Thyroid gland (tissue), 4 donors: Measurements from ENCODE around the gene DLG2. TPM values are rescaled to one million over a fixed set of nuclear protein-coding genes. Genes with fewer than 3 reads are reported as not detected.

ENCODE experiments used
- DNase-seq, 2 donors: peaks; one replicate each; pipeline ENCODE4 v3.0.0-alpha.2; 2019
- H3K27ac ChIP-seq, 3 donors: fragments of 200-600 bp; sonication (generic); 1 replicate in 2 of 3; 2 replicates in 1 of 3; pipeline ENCODE4 v1.5.1; 2016 to 2019; ENCODE audit warnings: mild to moderate bottlenecking in 1 of 3, moderate library complexity in 1 of 3
- H3K27me3 ChIP-seq: fragments of 200-600 bp; sonication (generic); one replicate; pipeline ENCODE4 v1.5.1; 2019
- H3K36me3 ChIP-seq, 2 donors: fragments of 200-600 bp; sonication (generic); one replicate each; pipeline ENCODE4 v1.5.1; 2016 to 2019
- H3K4me1 ChIP-seq, 2 donors: fragments of 200-600 bp; sonication (generic); one replicate each; pipeline ENCODE4 v1.5.1; 2017 to 2019
- H3K4me3 ChIP-seq, 3 donors: fragments of 200-600 bp; sonication (generic); replicated peaks in 1 of 3; 1 replicate in 2 of 3; 2 replicates in 1 of 3; pipeline ENCODE4 v1.5.1; 2016; ENCODE audit warnings: mild to moderate bottlenecking in 1 of 3
- H3K9me3 ChIP-seq: fragments of 200-600 bp; sonication (generic); one replicate; pipeline ENCODE4 v1.5.1; 2017
- CTCF ChIP-seq, 6 experiments: fragments of 200-600 bp in 3 of 6; fragments of 450-650 bp in 3 of 6; sonication (generic) in 3 of 6; IDR thresholded peaks; one replicate each; pipeline ENCODE4 v1.5.1; 2016 to 2019; ENCODE audit warnings: antibody characterized with exemption in 6 of 6, mild to moderate bottlenecking in 2 of 6, inconsistent platforms in 1 of 6, moderate library complexity in 1 of 6
- POLR2A ChIP-seq, 2 donors: fragments of 450-650 bp; IDR thresholded peaks; one replicate each; pipeline ENCODE4 v1.6.1; 2017; ENCODE audit warnings: antibody characterized with exemption in 2 of 2, mild to moderate bottlenecking in 2 of 2, moderate library complexity in 1 of 2
- WGBS, 2 donors: methylation state at CpG; one replicate each; pipeline ENCODE4 v1.1.5; 2017; 5-methylcytosine and 5-hydroxymethylcytosine counted together
- intact Hi-C: fragments of 100-400 bp; cut with DNase I; formaldehyde crosslinking; loops from one replicate; pipeline ENCODE4 v1.15.1; 2023
- total RNA-seq, 4 donors: library from RNA; depleted of rRNA; stranded (reverse); fragments of >200 nt; gene quantifications; one replicate each; pipeline ENCODE4 v1.2.3, GENCODE V29; 2016

The DLG2 gene
- total RNA-seq, 4 donors from 2014 or later, result 29.4 to 79.4 (median 42.4) TPM

GRCh38 chr11:85464283-85464682 lies 162.9 kb downstream of the DLG2 start:
- Histone ChIP-seq H3K4me3 (no peak overlapping the region), H3K9me3 (no peaks in the 10 kb centered on the region), H3K36me3 (no peaks in the 10 kb centered on the region), H3K4me1 (no peaks in the 10 kb centered on the region), H3K27ac (no peak overlapping the region), H3K27me3 (no peaks in the 10 kb centered on the region)
- TF ChIP-seq POLR2A (IDR thresholded peaks at IDR 0.05) (no peak), CTCF (IDR thresholded peaks at IDR 0.05) (peak in 2 of 6 experiments; percentile 25 to 26)
- WGBS, 2 donors, result 80 to 81% methylated on average over 2 of the region's 2 CpGs
- intact Hi-C loops, result no loop called here
- DNase-seq, result no peak

DNA sequence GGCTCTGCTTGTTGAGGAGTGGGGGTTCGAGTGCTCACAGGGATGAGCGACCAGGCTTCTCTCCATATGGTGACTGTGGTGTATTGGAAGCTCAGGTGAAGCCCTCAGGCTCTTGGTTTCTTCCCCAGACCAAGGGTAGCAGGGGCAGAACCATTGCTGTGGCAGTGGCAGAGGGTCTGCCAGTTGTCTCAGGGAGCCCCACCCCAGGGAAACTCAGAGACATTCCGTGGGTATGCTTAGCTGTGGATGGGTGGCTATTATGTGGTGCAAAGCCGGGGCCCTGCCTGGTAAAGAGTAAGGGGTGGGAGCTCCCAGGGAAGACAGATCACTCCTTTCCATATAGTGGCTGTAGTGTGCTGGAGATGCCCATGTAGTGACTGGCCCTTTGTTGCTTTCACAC lies 167.8 kb downstream of the DLG2 start:
- Histone ChIP-seq H3K27ac (no peak overlapping the region), H3K9me3 (no peaks in the 10 kb centered on the region), H3K4me3 (no peak overlapping the region), H3K27me3 (no peaks in the 10 kb centered on the region), H3K4me1 (no peaks in the 10 kb centered on the region), H3K36me3 (no peaks in the 10 kb centered on the region)
- WGBS, 2 donors, result 60 to 88% methylated on average over 1 to 4 of the region's 4 CpGs
- no peak for DNase-seq
- intact Hi-C loops, result no loop called here
- TF ChIP-seq POLR2A (IDR thresholded peaks at IDR 0.05) (no peak), CTCF (IDR thresholded peaks at IDR 0.05) (no peak)

- Histone ChIP-seq H3K4me1 (no peaks in the 10 kb centered on the region), H3K36me3 (no peaks in the 10 kb centered on the region), H3K9me3 (no peaks in the 10 kb centered on the region), H3K27ac (no peak overlapping the region), H3K27me3 (no peaks in the 10 kb centered on the region), H3K4me3 (no peak overlapping the region)
- WGBS, 2 donors, result 71 to 75% methylated on average over 1 of the region's 1 CpG
- intact Hi-C loops, result no loop called here
- TF ChIP-seq CTCF (IDR thresholded peaks at IDR 0.05), result no peak
- TF ChIP-seq POLR2A (IDR thresholded peaks at IDR 0.05), result no peak
- no peak for DNase-seq
Observed at GRCh38 chr11:85444479-85444878, 182.7 kb downstream of the DLG2 start.

GRCh38 chr11:85440273-85440672 lies 186.9 kb downstream of the DLG2 start:
- intact Hi-C loops, result no loop called here
- no peaks in the 10 kb centered on the region for H3K36me3 ChIP-seq
- no peak for TF ChIP-seq CTCF (IDR thresholded peaks at IDR 0.05)
- no peak for TF ChIP-seq POLR2A (IDR thresholded peaks at IDR 0.05)
- no peaks in the 10 kb centered on the region for H3K27me3 ChIP-seq
- no peak for DNase-seq
- H3K27ac ChIP-seq, result no peak overlapping the region
- H3K4me3 ChIP-seq, result no peak overlapping the region
- no peaks in the 10 kb centered on the region for H3K9me3 ChIP-seq
- H3K4me1 ChIP-seq, result no peaks in the 10 kb centered on the region
- WGBS, 2 donors, result 84 to 89% methylated on average over 1 of the region's 1 CpG

DNA sequence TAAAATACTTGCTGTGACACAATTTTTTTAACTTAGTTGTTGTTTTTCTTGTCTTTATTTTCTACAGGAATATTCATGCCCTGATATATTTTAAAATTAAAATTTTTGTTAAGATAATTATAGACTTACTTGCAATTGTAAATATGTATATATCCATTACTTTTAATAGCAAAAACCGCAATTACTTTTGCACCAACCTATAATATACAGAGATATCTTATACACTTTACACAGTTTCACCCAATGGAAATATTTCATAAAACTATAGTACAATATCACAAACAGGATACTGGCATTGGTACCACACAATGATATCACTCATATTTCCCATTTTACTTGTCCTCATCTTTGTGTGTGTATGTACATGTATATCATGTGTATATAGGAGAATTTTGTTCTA lies 188.8 kb downstream of the DLG2 start:
- intact Hi-C loops, result no loop called here
- no peak overlapping the region for H3K27ac ChIP-seq
- no peaks in the 10 kb centered on the region for H3K4me1 ChIP-seq
- WGBS, 2 donors, result 82 to 87% methylated on average over 1 of the region's 1 CpG
- TF ChIP-seq POLR2A (IDR thresholded peaks at IDR 0.05) (no peak), CTCF (IDR thresholded peaks at IDR 0.05) (no peak)
- H3K9me3 ChIP-seq, result no peaks in the 10 kb centered on the region
- H3K36me3 ChIP-seq, result no peaks in the 10 kb centered on the region
- no peaks in the 10 kb centered on the region for H3K27me3 ChIP-seq
- no peak overlapping the region for H3K4me3 ChIP-seq
- DNase-seq, result no peak
